PFSK-1 (cell line): ENCODE data around the gene NAA20.
A peak's percentile ranks its signal among the peaks of the same experiment; 100 is the strongest.

Experiments
- FOXP2 ChIP-seq: optimal IDR thresholded peaks from 2 replicates; pipeline ENCODE3; 2011; ENCODE audit warnings: borderline replicate concordance, control low read depth, inconsistent platforms; ENCODE audit not compliant: insufficient read depth; ENCODE audit errors: extremely low read length, extremely low read depth
- POLR2AphosphoS5 ChIP-seq: IDR thresholded peaks from 2 replicates; pipeline ENCODE4 v1.6.1; 2012; ENCODE audit warnings: low read depth, mild to moderate bottlenecking, control low read depth, low read length, moderate library complexity
- SIN3A ChIP-seq: IDR thresholded peaks from 2 replicates; pipeline ENCODE4 v1.6.1; 2012; ENCODE audit warnings: mild to moderate bottlenecking, low read length, moderate library complexity, borderline replicate concordance; ENCODE audit not compliant: insufficient read depth
- TAF1 ChIP-seq: IDR thresholded peaks from 2 replicates; pipeline ENCODE4 v1.6.1; 2012; ENCODE audit warnings: low read length, control low read depth, borderline replicate concordance; ENCODE audit not compliant: insufficient read depth
- TF ChIP-seq, protein P1 (sequence below), 2 experiments: IDR thresholded peaks; 2 replicates each; pipeline versions ENCODE4 v1.6.1 to v1.8.0; 2011 to 2012; ENCODE audit warnings: low read depth in 2 of 2, low read length in 2 of 2, control low read depth in 1 of 2, inconsistent platforms in 1 of 2, mild to moderate bottlenecking in 1 of 2, moderate library complexity in 1 of 2; ENCODE audit not compliant: insufficient read depth in 1 of 2

Gene NAA20

DNA sequence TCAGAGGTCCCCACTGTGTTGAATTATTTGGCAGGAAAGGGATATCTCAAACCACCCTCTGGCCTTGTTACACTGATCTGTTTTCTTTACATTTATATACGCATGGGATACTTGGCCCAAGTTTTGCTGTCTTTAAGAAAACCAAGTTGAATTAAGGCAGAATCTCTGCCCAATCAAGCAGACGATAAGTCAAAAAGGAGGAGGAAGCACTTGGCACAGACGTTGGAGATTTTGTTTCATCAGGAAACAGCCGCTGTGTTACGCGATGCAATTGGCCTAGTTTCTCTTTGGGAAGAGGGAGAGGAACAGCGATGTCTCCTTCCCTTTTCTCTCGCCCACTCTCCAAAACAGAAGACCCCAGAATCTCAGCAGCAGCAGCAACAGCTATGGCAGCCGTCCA is 20.2 kb upstream of the NAA20 start:
- TF ChIP-seq FOXP2 (no peak), POLR2AphosphoS5 (no peak), SIN3A (no peak), TAF1 (no peak)
- TF ChIP-seq, protein P1, sequence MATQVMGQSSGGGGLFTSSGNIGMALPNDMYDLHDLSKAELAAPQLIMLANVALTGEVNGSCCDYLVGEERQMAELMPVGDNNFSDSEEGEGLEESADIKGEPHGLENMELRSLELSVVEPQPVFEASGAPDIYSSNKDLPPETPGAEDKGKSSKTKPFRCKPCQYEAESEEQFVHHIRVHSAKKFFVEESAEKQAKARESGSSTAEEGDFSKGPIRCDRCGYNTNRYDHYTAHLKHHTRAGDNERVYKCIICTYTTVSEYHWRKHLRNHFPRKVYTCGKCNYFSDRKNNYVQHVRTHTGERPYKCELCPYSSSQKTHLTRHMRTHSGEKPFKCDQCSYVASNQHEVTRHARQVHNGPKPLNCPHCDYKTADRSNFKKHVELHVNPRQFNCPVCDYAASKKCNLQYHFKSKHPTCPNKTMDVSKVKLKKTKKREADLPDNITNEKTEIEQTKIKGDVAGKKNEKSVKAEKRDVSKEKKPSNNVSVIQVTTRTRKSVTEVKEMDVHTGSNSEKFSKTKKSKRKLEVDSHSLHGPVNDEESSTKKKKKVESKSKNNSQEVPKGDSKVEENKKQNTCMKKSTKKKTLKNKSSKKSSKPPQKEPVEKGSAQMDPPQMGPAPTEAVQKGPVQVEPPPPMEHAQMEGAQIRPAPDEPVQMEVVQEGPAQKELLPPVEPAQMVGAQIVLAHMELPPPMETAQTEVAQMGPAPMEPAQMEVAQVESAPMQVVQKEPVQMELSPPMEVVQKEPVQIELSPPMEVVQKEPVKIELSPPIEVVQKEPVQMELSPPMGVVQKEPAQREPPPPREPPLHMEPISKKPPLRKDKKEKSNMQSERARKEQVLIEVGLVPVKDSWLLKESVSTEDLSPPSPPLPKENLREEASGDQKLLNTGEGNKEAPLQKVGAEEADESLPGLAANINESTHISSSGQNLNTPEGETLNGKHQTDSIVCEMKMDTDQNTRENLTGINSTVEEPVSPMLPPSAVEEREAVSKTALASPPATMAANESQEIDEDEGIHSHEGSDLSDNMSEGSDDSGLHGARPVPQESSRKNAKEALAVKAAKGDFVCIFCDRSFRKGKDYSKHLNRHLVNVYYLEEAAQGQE (IDR thresholded peaks at IDR 0.05; ENCODE audit: insufficient read depth in 1 of 2, low read depth in 2 of 2, low read length in 2 of 2), result no peak

DNA sequence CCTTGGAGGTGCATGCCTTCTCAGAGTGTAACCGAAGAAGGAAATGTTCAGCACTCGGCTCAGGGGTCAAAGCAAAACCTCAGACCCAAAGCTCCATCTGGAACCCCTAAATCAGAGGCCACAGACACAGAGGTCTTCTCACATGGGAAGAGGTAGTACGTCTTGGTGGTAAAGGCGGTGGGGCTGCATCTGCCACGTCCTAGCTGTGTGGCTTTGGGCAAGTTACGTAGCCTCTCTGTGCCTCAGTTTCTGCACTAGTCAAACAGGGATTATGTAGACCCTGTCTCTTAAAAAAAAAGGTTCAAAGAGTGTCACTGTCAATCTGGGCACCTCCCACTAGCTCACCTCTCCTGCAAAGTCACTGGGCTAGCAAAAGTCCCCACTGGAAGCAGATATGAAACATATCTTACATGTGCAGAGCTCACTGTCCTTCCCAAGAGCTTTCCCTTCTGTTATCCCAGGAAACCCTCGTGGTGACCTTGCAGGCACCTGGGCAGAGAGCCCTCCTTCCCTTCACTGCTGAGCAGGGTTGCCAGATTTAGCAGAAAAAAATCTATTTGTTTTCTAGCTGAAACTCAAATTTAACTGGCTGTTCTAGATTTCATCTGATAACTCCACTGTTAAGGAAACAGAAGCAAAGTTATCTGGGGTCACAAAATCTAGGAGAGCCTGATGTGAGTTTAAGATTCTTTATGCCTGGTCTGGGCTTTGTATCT is 18.0 kb upstream of the NAA20 start:
- TF ChIP-seq SIN3A (no peak), POLR2AphosphoS5 (0 out of 2 replicates have a peak, but pooled peaks have one; percentile 29)

DNA sequence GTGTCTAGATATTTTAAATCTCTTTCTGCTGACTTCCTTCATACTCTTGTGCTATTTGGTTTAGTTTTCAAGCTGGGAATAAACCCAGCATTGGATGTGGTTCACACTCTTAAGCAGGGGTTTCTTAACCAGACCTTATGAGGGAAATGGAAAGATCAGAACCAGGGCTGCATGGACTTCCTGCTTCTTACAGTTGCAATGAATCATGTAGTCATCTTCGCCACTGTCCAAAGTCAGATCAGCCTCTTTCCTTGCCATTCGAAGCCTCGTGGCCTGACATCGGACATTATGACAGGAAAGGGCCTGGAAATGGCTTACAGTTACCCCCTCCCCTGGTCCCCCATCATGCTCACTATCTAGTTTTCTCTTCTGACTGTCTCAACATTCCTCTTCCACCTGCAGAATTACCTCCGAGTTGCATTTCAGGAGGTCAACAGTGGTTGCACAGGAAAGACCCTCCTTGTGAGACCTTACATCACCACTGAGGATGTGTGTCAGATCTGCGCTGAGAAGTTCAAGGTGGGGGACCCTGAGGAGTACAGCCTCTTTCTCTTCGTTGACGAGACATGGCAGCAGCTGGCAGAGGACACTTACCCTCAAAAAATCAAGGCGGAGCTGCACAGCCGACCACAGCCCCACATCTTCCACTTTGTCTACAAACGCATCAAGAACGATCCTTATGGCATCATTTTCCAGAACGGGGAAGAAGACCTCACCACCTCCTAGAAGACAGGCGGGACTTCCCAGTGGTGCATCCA is 16.8 kb upstream of the NAA20 start:
- TF ChIP-seq, protein P1 (IDR thresholded peaks at IDR 0.05; ENCODE audit: insufficient read depth in 1 of 2, low read depth in 2 of 2, low read length in 2 of 2), result peak; percentile 56 to 62; a peak in 3 of 4 replicates
- no peak for TF ChIP-seq FOXP2

DNA sequence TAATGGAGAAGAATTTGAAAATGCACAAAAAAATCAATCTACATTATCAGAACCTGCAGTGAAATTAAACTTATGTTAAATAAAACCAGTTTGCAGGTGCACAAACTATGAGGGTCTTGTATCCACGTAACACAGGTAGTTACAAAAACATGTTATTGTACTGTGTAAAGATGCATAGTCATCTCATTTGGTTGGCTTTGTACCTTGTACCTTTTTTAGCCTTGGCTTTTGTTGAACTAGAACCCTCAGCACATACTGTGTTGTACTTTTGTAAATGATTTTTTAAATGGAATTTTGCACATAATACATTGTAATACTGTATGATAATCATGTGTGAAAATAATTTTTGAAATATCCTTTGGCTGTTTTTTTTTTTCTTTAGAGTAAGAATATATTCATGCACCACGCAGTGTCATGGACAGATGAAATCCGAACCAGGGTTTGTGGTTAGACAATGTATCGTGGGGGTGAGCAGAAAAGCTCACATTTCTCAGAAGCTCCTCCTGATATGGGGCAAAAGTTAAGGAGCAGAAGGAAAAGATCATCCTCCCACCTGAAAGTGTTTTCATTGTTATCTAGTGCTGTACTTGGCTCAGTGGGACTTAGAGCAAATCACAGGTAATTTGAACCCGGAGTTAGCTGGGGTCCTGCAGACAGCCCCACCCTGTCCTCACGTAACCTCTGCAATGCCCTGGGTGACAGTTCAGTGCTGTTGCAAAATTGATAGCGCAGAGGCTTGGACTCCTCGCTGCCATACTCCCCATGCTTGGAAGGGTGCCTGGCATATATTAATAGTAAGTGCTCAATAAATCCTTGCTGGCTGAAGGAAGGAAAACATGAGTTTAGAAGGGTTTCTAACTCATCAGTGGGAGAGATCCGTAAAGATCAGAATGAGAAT is 14.8 kb upstream of the NAA20 start:
- TF ChIP-seq, protein P1 (IDR thresholded peaks at IDR 0.05; ENCODE audit: insufficient read depth in 1 of 2, low read depth in 2 of 2, low read length in 2 of 2), result no peak

DNA sequence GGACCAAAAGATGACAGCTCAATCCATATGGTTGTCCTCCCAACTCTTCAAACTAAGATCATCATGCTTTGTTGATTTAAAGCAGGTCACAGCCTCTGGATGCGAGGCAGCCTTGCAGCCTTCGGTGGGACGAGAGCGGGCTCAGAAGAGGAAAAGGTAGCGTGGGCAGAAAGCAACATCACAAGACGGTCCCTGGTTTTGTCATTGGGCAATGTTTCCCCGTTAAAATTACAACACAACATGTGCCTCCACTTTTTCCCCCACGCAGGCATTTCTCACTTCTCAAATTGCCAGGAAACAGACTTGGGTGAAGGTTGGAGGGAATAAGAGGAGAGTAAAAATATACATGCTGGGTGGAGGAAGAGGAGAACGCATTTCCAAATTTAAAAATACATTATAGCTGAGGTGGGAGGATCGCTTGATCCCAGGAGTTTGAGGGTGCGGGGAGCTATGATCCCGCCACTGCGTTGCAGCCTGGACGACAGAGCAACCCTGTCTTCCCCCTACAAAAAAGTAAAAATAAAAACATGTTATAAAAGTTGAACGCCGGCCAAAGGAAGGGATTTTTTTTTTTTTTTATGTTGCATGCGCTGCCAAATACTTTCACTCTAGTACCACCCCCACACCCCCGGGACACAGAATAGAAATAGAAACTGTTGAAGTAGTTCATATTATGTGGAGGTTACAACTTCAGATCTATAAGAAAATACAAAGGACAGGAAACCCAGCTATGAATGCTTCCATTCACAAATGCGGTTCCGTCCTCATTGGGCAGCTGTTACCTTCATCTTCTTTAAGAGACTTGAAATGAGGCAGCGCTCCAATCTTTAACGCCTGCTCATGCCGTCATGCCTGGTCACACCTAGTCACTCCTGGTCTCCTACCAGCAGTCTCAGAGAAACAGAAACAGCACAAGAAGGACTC is 13.9 kb upstream of the NAA20 start:
- TF ChIP-seq TAF1, result no peak
- TF ChIP-seq POLR2AphosphoS5, result peak; percentile 26
- TF ChIP-seq, protein P1 (IDR thresholded peaks at IDR 0.05; ENCODE audit: insufficient read depth in 1 of 2, low read depth in 2 of 2, low read length in 2 of 2), result no peak
